WTC11 (cell line): ENCODE data around the gene AP1G2. TPM values are rescaled to one million over a fixed set of nuclear protein-coding genes. Genes with fewer than 3 reads are reported as not detected.

Source experiments
- ATAC-seq: fragments of 200-7000 bp; cut with Tn5 transposase; 2 replicates; pipeline ENCODE4 v1.10.0; 2021; ENCODE audit warnings: mild to moderate bottlenecking, moderate library complexity
- CTCF ChIA-PET: fragments of 300-600 bp; sonication (Branson Sonifier 250); formaldehyde crosslinking; loops from one replicate; lab custom pipeline; 2021; ENCODE audit warnings: antibody characterized with exemption; lab: Charles Lee
- POLR2A ChIA-PET: fragments of 350-600 bp; sonication (Branson Sonifier 250); formaldehyde crosslinking; loops from one replicate; lab custom pipeline; 2021; ENCODE audit warnings: antibody characterized with exemption; lab: Charles Lee
- DNase-seq: peaks from one replicate; pipeline ENCODE4 v3.0.0; 2021; ENCODE audit warnings: low spot score
- H3K27ac Mint-ChIP-seq: 2 replicates; pipeline ENCODE4 v1.8.0; 2021; ENCODE audit warnings: mixed read lengths
- H3K27me3 Mint-ChIP-seq: 2 replicates; pipeline ENCODE4 v1.8.0; 2021; ENCODE audit warnings: low read depth, mild to moderate bottlenecking, moderate library complexity, mixed read lengths
- H3K36me3 Mint-ChIP-seq: 2 replicates; pipeline ENCODE4 v1.8.0; 2021; ENCODE audit warnings: mixed read lengths
- H3K4me1 Mint-ChIP-seq: 2 replicates; pipeline ENCODE4 v1.8.0; 2022; ENCODE audit warnings: mixed read lengths
- H3K4me3 Mint-ChIP-seq: 2 replicates; pipeline ENCODE4 v1.8.0; 2021; ENCODE audit warnings: mild to moderate bottlenecking, moderate library complexity, mixed read lengths
- H3K9me3 Mint-ChIP-seq: 2 replicates; pipeline ENCODE4 v1.8.0; 2021; ENCODE audit warnings: mixed read lengths
- ESRRA ChIP-seq: sonication (generic); formaldehyde crosslinking; IDR thresholded peaks from 2 replicates; pipeline ENCODE4 v1.8.1; 2022; ENCODE audit warnings: mild to moderate bottlenecking, missing genetic modification reagents, borderline replicate concordance
- FOXJ3 ChIP-seq: sonication (generic); formaldehyde crosslinking; IDR thresholded peaks from 2 replicates; pipeline ENCODE4 v1.9.0; 2021; ENCODE audit warnings: missing genetic modification reagents, mild to moderate bottlenecking, borderline replicate concordance
- FOXK1 ChIP-seq: sonication (generic); formaldehyde crosslinking; IDR thresholded peaks from 2 replicates; pipeline ENCODE4 v1.8.0; 2022; ENCODE audit warnings: mild to moderate bottlenecking, moderate library complexity, missing genetic modification reagents
- FOXP1 ChIP-seq: sonication (generic); formaldehyde crosslinking; IDR thresholded peaks from 2 replicates; pipeline ENCODE4 v1.8.0; 2022; ENCODE audit warnings: missing genetic modification reagents, mild to moderate bottlenecking, moderate library complexity, borderline replicate concordance
- GRHL2 ChIP-seq: fragments of 250-450 bp; sonication (Bioruptor Pico); IDR thresholded peaks from 2 replicates; pipeline ENCODE4 v1.8.0; 2022; ENCODE audit warnings: mild to moderate bottlenecking, moderate library complexity; ENCODE audit not compliant: insufficient replicate concordance, severe bottlenecking
- HMGA2 ChIP-seq: fragments of 250-450 bp; sonication (Bioruptor Pico); IDR thresholded peaks from 2 replicates; pipeline ENCODE4 v1.4.0; 2021; ENCODE audit warnings: mild to moderate bottlenecking, moderate library complexity
- NFE2L1 ChIP-seq: sonication (generic); formaldehyde crosslinking; IDR thresholded peaks from 2 replicates; pipeline ENCODE4 v1.8.1; 2023; ENCODE audit warnings: missing genetic modification reagents
- NFYB ChIP-seq: sonication (generic); formaldehyde crosslinking; conservative IDR thresholded peaks from 2 replicates; pipeline ENCODE4 v1.8.0; 2022; ENCODE audit warnings: low read depth, missing genetic modification reagents
- NR1H2 ChIP-seq: sonication (generic); formaldehyde crosslinking; IDR thresholded peaks from 2 replicates; pipeline ENCODE4 v1.9.0; 2021; ENCODE audit warnings: mild to moderate bottlenecking, moderate library complexity, missing genetic modification reagents
- NR2C2 ChIP-seq: sonication (generic); formaldehyde crosslinking; IDR thresholded peaks from 2 replicates; pipeline ENCODE4 v1.8.0; 2022; ENCODE audit warnings: mild to moderate bottlenecking, missing genetic modification reagents
- SMAD3 ChIP-seq: sonication (generic); formaldehyde crosslinking; IDR thresholded peaks from 2 replicates; pipeline ENCODE4 v1.8.0; 2022; ENCODE audit warnings: missing genetic modification reagents, mild to moderate bottlenecking, borderline replicate concordance
- SP1 ChIP-seq: sonication (generic); formaldehyde crosslinking; conservative IDR thresholded peaks from 2 replicates; pipeline ENCODE4 v1.8.1; 2022; ENCODE audit warnings: missing genetic modification reagents
- ZNF263 ChIP-seq: sonication (generic); formaldehyde crosslinking; IDR thresholded peaks from 2 replicates; pipeline ENCODE4 v1.8.1; 2022; ENCODE audit warnings: low read depth, mild to moderate bottlenecking, moderate library complexity, missing genetic modification reagents
- ZNF317 ChIP-seq: sonication (generic); formaldehyde crosslinking; IDR thresholded peaks from 2 replicates; pipeline ENCODE4 v1.8.1; 2023; ENCODE audit warnings: low read depth, mild to moderate bottlenecking, moderate library complexity, missing genetic modification reagents, borderline replicate concordance
- ZNF671 ChIP-seq: fragments of 250-450 bp; sonication (Bioruptor Pico); IDR thresholded peaks from 2 replicates; pipeline ENCODE4 v1.8.0; 2021; ENCODE audit warnings: mild to moderate bottlenecking
- total RNA-seq: library from RNA; stranded (reverse); gene quantifications from 3 replicates; pipeline ENCODE4 v1.2.3, GENCODE V29; 2021
- TF ChIP-seq, protein P1 (sequence below): sonication (generic); formaldehyde crosslinking; IDR thresholded peaks from 2 replicates; pipeline ENCODE4 v1.8.0; 2022; ENCODE audit warnings: mild to moderate bottlenecking, missing genetic modification reagents
- TF ChIP-seq, protein P2 (sequence below): sonication (generic); formaldehyde crosslinking; IDR thresholded peaks from 2 replicates; pipeline ENCODE4 v1.8.1; 2022; ENCODE audit warnings: missing genetic modification reagents, borderline replicate concordance
- TF ChIP-seq, protein P3 (sequence below): sonication (generic); formaldehyde crosslinking; IDR thresholded peaks from 2 replicates; pipeline ENCODE4 v1.8.1; 2023; ENCODE audit warnings: mild to moderate bottlenecking, missing genetic modification reagents, borderline replicate concordance
- TF ChIP-seq, protein P4 (sequence below): sonication (generic); formaldehyde crosslinking; IDR thresholded peaks from 2 replicates; pipeline ENCODE4 v1.8.0; 2022; ENCODE audit warnings: mild to moderate bottlenecking, missing genetic modification reagents
- TF ChIP-seq, protein P5 (sequence below): sonication (generic); formaldehyde crosslinking; IDR thresholded peaks from 2 replicates; pipeline ENCODE4 v1.8.1; 2022; ENCODE audit warnings: mild to moderate bottlenecking, missing genetic modification reagents, moderate library complexity, borderline replicate concordance
- TF ChIP-seq, protein P6 (sequence below): fragments of 250-450 bp; sonication (Bioruptor Pico); conservative IDR thresholded peaks from 2 replicates; pipeline ENCODE4 v1.9.0; 2021; ENCODE audit warnings: mild to moderate bottlenecking
- TF ChIP-seq, protein P7 (sequence below): fragments of 250-450 bp; sonication (Bioruptor Pico); IDR thresholded peaks from 2 replicates; pipeline ENCODE4 v2.1.2; 2022; ENCODE audit warnings: mild to moderate bottlenecking, moderate library complexity

The AP1G2 gene
- total RNA-seq, 1 experiment from 2014 or later = 122 TPM

DNA sequence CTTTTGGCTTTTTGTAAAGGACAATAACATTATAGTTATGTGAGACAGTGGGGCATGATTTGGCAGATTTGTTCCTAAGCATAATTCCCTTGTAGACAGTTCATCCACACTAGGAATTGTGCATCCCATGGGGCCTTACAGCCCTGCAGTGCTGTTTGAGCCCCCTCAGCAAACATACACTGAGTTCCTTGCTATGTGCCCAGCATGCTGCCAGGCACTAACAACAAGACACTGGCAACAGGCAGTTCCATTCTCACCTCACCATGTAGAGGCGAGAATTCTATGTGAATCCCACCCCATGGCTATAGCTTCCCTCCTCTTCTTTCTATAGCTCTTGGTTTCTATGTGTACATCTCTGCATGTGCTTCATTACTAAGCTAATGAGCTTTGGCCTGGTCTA lies 9.6 kb downstream of the AP1G2 start:
- CTCF ChIA-PET = interaction anchor here (0.6 to 8.7 kb wide), 12 partner anchors 9 to 101 kb away, joined by 3 to 377 read pairs (median 22); no protein-coding TSS in a partner anchor
- Mint-ChIP-seq H3K9me3 (no peaks in the 10 kb centered on the region), H3K27me3 (no peaks in the 10 kb centered on the region; the same call in 1 of the 2 replicates), H3K36me3 (peaks cover 23% of the 10 kb centered on the region), H3K27ac (peak overlapping the region; percentile 79), H3K4me3 (peak overlapping the region; percentile 86), H3K4me1 (peaks cover 48% of the 10 kb centered on the region)
- POLR2A ChIA-PET = interaction anchor here (1.1 to 9.0 kb wide), 5 partner anchors 9 to 75 kb away, joined by 3 to 102 read pairs (median 6); partner anchors contain the start of gene AP1G2
- TF ChIP-seq NR1H2 (CRISPR knock-in tag) = no peak
- no peak for TF ChIP-seq SP1 (CRISPR knock-in tag)
- TF ChIP-seq ESRRA (CRISPR knock-in tag) = no peak
- no peak for TF ChIP-seq ZNF671 (CRISPR knock-in tag)
- no peak for TF ChIP-seq NR2C2
- TF ChIP-seq ZNF317 (CRISPR knock-in tag) = no peak
- TF ChIP-seq FOXJ3 (CRISPR knock-in tag) = no peak
- TF ChIP-seq NFYB = no peak
- TF ChIP-seq, protein P1, sequence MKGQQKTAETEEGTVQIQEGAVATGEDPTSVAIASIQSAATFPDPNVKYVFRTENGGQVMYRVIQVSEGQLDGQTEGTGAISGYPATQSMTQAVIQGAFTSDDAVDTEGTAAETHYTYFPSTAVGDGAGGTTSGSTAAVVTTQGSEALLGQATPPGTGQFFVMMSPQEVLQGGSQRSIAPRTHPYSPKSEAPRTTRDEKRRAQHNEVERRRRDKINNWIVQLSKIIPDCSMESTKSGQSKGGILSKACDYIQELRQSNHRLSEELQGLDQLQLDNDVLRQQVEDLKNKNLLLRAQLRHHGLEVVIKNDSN (CRISPR knock-in tag) = no peak
- no peak for ATAC-seq
- no peak for DNase-seq

DNA sequence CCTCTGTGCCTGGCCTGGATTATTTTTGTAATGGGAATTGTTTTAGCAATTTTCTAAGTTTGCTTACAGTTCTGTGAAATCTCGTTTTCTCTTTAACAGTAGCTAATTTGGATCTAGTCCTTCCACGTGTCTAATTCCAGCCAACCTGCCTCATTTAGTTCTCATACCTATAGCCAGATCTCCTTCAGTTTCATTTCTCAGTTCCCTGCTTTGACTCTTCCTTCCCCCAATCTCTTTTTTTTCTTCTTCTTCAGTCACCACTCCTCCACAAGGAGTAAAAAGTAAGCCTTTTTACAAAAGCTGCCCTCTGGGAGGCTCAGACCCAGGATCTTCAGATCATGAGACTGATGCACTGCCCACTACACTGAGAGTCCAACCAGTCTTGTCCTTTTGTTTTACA lies 10.1 kb downstream of the AP1G2 start:
- ChIA-PET CTCF (interaction anchor here (0.6 to 8.7 kb wide), 10 partner anchors 9 to 101 kb away, joined by 3 to 377 read pairs (median 14); no protein-coding TSS in a partner anchor), POLR2A (interaction anchor here (0.8 to 9.0 kb wide), 4 partner anchors 9 to 75 kb away, joined by 3 to 102 read pairs (median 4); no protein-coding TSS in a partner anchor)
- no peak for DNase-seq
- TF ChIP-seq ZNF263 (no peak), NFE2L1 (CRISPR knock-in tag) (no peak), GRHL2 (no peak), NFYB (no peak), HMGA2 (CRISPR knock-in tag) (no peak), FOXK1 (CRISPR knock-in tag) (no peak), FOXJ3 (CRISPR knock-in tag) (no peak), SMAD3 (CRISPR knock-in tag) (no peak), FOXP1 (CRISPR knock-in tag) (no peak)
- TF ChIP-seq, protein P2, sequence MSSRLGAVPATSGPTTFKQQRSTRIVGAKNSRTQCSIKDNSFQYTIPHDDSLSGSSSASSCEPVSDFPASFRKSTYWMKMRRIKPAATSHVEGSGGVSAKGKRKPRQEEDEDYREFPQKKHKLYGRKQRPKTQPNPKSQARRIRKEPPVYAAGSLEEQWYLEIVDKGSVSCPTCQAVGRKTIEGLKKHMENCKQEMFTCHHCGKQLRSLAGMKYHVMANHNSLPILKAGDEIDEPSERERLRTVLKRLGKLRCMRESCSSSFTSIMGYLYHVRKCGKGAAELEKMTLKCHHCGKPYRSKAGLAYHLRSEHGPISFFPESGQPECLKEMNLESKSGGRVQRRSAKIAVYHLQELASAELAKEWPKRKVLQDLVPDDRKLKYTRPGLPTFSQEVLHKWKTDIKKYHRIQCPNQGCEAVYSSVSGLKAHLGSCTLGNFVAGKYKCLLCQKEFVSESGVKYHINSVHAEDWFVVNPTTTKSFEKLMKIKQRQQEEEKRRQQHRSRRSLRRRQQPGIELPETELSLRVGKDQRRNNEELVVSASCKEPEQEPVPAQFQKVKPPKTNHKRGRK (CRISPR knock-in tag) = no peak
- TF ChIP-seq, protein P3, sequence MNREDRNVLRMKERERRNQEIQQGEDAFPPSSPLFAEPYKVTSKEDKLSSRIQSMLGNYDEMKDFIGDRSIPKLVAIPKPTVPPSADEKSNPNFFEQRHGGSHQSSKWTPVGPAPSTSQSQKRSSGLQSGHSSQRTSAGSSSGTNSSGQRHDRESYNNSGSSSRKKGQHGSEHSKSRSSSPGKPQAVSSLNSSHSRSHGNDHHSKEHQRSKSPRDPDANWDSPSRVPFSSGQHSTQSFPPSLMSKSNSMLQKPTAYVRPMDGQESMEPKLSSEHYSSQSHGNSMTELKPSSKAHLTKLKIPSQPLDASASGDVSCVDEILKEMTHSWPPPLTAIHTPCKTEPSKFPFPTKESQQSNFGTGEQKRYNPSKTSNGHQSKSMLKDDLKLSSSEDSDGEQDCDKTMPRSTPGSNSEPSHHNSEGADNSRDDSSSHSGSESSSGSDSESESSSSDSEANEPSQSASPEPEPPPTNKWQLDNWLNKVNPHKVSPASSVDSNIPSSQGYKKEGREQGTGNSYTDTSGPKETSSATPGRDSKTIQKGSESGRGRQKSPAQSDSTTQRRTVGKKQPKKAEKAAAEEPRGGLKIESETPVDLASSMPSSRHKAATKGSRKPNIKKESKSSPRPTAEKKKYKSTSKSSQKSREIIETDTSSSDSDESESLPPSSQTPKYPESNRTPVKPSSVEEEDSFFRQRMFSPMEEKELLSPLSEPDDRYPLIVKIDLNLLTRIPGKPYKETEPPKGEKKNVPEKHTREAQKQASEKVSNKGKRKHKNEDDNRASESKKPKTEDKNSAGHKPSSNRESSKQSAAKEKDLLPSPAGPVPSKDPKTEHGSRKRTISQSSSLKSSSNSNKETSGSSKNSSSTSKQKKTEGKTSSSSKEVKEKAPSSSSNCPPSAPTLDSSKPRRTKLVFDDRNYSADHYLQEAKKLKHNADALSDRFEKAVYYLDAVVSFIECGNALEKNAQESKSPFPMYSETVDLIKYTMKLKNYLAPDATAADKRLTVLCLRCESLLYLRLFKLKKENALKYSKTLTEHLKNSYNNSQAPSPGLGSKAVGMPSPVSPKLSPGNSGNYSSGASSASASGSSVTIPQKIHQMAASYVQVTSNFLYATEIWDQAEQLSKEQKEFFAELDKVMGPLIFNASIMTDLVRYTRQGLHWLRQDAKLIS (CRISPR knock-in tag) = no peak
- TF ChIP-seq, protein P4, sequence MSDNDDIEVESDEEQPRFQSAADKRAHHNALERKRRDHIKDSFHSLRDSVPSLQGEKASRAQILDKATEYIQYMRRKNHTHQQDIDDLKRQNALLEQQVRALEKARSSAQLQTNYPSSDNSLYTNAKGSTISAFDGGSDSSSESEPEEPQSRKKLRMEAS (CRISPR knock-in tag) = no peak
- TF ChIP-seq, protein P5, sequence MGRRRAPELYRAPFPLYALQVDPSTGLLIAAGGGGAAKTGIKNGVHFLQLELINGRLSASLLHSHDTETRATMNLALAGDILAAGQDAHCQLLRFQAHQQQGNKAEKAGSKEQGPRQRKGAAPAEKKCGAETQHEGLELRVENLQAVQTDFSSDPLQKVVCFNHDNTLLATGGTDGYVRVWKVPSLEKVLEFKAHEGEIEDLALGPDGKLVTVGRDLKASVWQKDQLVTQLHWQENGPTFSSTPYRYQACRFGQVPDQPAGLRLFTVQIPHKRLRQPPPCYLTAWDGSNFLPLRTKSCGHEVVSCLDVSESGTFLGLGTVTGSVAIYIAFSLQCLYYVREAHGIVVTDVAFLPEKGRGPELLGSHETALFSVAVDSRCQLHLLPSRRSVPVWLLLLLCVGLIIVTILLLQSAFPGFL (CRISPR knock-in tag) = no peak
- TF ChIP-seq, protein P6, sequence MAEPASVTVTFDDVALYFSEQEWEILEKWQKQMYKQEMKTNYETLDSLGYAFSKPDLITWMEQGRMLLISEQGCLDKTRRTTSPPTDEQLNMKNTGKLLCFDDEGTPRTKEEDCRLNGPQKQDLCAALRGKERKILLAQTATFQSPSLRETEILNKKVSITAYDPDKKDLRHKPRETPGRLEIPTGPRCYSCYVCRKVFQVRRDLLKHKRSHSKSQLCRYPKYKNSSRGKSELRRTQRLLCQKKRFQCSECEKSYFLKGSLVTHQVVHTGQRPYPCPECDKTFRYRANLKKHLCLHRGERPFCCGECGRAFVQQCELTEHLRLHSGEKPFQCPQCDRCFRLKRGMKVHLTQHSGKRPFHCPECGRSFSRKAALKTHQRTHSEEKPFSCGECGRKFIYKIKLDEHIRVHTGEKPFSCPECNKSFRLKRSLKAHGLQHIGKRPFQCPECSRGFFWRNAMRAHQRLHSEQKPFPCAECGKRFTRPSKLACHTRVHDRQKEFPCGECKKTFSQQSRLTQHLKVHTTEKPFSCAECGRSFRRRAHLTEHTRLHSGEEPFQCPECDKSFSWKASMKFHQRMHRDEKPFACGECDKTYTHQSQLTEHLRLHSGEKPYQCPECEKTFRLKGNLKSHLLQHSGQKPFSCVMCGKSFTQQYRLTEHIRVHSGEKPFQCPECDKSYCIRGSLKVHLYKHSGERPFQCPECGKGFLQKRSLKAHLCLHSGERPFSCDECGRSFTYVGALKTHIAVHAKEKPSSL (CRISPR knock-in tag) = no peak
- TF ChIP-seq, protein P7, sequence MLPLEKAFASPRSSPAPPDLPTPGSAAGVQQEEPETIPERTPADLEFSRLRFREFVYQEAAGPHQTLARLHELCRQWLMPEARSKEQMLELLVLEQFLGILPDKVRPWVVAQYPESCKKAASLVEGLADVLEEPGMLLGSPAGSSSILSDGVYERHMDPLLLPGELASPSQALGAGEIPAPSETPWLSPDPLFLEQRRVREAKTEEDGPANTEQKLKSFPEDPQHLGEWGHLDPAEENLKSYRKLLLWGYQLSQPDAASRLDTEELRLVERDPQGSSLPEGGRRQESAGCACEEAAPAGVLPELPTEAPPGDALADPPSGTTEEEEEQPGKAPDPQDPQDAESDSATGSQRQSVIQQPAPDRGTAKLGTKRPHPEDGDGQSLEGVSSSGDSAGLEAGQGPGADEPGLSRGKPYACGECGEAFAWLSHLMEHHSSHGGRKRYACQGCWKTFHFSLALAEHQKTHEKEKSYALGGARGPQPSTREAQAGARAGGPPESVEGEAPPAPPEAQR (CRISPR knock-in tag) = no peak
- H3K36me3 Mint-ChIP-seq = peaks cover 21% of the 10 kb centered on the region
- H3K4me3 Mint-ChIP-seq = peak overlapping the region; percentile 86
- ATAC-seq = no peak
- peak overlapping the region; percentile 79 for H3K27ac Mint-ChIP-seq
- H3K9me3 Mint-ChIP-seq = no peaks in the 10 kb centered on the region
- no peaks in the 10 kb centered on the region; the same call in 1 of the 2 replicates for H3K27me3 Mint-ChIP-seq
- H3K4me1 Mint-ChIP-seq = peaks cover 48% of the 10 kb centered on the region
